Testis (tissue), 2 donors: ENCODE results near the gene SUGT1.

Source experiments
- CTCF ChIP-seq, 3 experiments: fragments of 450-650 bp in 2 of 3; fragments of 200-600 bp in 1 of 3; sonication (generic) in 1 of 3; IDR thresholded peaks; one replicate each; pipeline ENCODE4 v1.5.1; 2016 to 2019; ENCODE audit warnings: antibody characterized with exemption in 3 of 3, mild to moderate bottlenecking in 2 of 3, moderate library complexity in 1 of 3
- POLR2A ChIP-seq: fragments of 450-650 bp; IDR thresholded peaks from one replicate; pipeline ENCODE4 v1.6.1; 2017; ENCODE audit warnings: antibody characterized with exemption, mild to moderate bottlenecking, moderate library complexity

- TF ChIP-seq CTCF (IDR thresholded peaks at IDR 0.05) (no peak), POLR2A (no peak)
These were observed 11.6 kb downstream of the SUGT1 start for GRCh38 chr13:52664272-52664671.
